Right lobe of liver (tissue), 4 donors: ENCODE results near the gene PHF5A.

ENCODE experiments used
- POLR2A ChIP-seq: fragments of 450-650 bp; IDR thresholded peaks from one replicate; pipeline ENCODE4 v1.6.1; 2017; ENCODE audit warnings: antibody characterized with exemption, mild to moderate bottlenecking
- TF ChIP-seq, protein P1 (sequence below), 4 donors: fragments of 200-600 bp in 3 of 4; fragments of 450-650 bp in 1 of 4; IDR thresholded peaks; one replicate each; pipeline versions ENCODE4 v1.5.1 to v1.8.0; 2016 to 2022; ENCODE audit warnings: antibody characterized with exemption in 4 of 4, mild to moderate bottlenecking in 2 of 4
- donor health status: DM: no; HTN: no; CAD: no.
- donor health status: DM: no; HTN: no; CAD: no.
- donor health status: DM: no; HTN: yes; CAD: no.

DNA sequence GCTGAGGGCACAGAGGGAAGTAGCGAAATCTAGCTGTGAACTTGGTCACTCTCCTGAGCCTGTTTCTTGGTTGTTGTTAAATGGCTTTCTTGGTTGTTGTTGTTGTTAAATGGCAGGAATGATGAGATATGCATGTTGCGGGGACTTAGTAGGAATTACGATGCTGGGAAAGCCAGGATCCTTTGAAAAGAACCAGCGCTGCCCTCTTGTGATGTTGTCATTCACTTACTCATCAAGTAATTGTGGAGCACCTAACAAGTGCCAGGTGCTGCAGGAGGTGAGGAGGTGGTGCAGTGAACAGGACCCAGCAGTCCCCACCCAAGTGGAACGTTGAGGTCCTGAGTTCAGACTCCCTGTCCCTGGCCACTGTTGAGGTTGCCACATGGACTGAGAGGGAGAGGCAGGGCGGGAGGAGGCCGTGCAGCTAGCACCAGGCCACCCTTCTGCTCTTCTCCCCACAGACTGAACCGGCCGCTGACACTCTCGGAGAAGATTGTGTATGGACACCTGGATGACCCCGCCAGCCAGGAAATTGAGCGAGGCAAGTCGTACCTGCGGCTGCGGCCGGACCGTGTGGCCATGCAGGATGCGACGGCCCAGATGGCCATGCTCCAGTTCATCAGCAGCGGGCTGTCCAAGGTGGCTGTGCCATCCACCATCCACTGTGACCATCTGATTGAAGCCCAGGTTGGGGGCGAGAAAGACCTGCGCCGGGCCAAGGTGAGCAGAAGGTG, 39.0 kb upstream of the PHF5A start:
- TF ChIP-seq, protein P1, sequence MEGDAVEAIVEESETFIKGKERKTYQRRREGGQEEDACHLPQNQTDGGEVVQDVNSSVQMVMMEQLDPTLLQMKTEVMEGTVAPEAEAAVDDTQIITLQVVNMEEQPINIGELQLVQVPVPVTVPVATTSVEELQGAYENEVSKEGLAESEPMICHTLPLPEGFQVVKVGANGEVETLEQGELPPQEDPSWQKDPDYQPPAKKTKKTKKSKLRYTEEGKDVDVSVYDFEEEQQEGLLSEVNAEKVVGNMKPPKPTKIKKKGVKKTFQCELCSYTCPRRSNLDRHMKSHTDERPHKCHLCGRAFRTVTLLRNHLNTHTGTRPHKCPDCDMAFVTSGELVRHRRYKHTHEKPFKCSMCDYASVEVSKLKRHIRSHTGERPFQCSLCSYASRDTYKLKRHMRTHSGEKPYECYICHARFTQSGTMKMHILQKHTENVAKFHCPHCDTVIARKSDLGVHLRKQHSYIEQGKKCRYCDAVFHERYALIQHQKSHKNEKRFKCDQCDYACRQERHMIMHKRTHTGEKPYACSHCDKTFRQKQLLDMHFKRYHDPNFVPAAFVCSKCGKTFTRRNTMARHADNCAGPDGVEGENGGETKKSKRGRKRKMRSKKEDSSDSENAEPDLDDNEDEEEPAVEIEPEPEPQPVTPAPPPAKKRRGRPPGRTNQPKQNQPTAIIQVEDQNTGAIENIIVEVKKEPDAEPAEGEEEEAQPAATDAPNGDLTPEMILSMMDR (IDR thresholded peaks at IDR 0.05): no peak
- no peak for TF ChIP-seq POLR2A
